Activated T-cell treated with anti-CD3 and anti-CD28 coated beads, Interleukin-2, amount 50 U/mL, for 24 hours (primary cell): Measurements from ENCODE around the gene ZNF275.
A peak's percentile ranks its signal among the peaks of the same experiment; 100 is the strongest.
"Not testable (repeated sequence)": the region's sequence is repeated elsewhere in the genome, so short reads cannot be mapped to it uniquely, and the experiment has no call there.

Experiments
- DNase-seq: peaks from one replicate; pipeline ENCODE4 v3.0.0-alpha.2; 2020
- H3K27ac Mint-ChIP-seq: 2 replicates; pipeline ENCODE4 v1.8.0; 2020; ENCODE audit warnings: mild to moderate bottlenecking, mixed read lengths
- H3K27me3 Mint-ChIP-seq: 2 replicates; pipeline ENCODE4 v1.8.0; 2020; ENCODE audit warnings: mixed read lengths
- H3K36me3 Mint-ChIP-seq: 2 replicates; pipeline ENCODE4 v1.8.0; 2020; ENCODE audit warnings: low read depth, mixed read lengths
- H3K4me1 Mint-ChIP-seq: 2 replicates; pipeline ENCODE4 v1.8.0; 2020; ENCODE audit warnings: low read depth, mixed read lengths
- H3K4me3 Mint-ChIP-seq: 2 replicates; pipeline ENCODE4 v1.8.0; 2020; ENCODE audit warnings: mild to moderate bottlenecking, moderate library complexity, mixed read lengths
- H3K9me3 Mint-ChIP-seq: 2 replicates; pipeline ENCODE4 v1.8.0; 2020; ENCODE audit warnings: mixed read lengths

The ZNF275 gene

GRCh38 chrX:153333821-153334653 lies at the start of gene ZNF275:
Gene ZNF275, plus strand, starts transcription at chrX:153334153. Its CDS starts 2,527 bp downstream, at chrX:153336680.
- H3K27ac Mint-ChIP-seq: peak within 1 kb of the TSS; percentile 86
- H3K27me3 Mint-ChIP-seq: peaks cover 26% of the 10 kb centered on the region
- peak; percentile 87 for DNase-seq
- H3K9me3 Mint-ChIP-seq: no peaks in the 10 kb centered on the region
- peak within 1 kb of the TSS; percentile 82 for H3K4me3 Mint-ChIP-seq
- peaks cover 46% of the 10 kb centered on the region for H3K4me1 Mint-ChIP-seq
- H3K36me3 Mint-ChIP-seq: peaks cover 30% of the 10 kb centered on the region

- H3K27ac Mint-ChIP-seq, H3K4me3 Mint-ChIP-seq, H3K36me3 Mint-ChIP-seq, H3K9me3 Mint-ChIP-seq, H3K27me3 Mint-ChIP-seq, DNase-seq, H3K4me1 Mint-ChIP-seq: not testable (repeated sequence)
These were observed 48.3 kb upstream of the ZNF275 start for GRCh38 chrX:153285678-153286077.

- not testable (repeated sequence) for H3K9me3 Mint-ChIP-seq, H3K4me1 Mint-ChIP-seq, DNase-seq, H3K27me3 Mint-ChIP-seq, H3K4me3 Mint-ChIP-seq, H3K36me3 Mint-ChIP-seq, H3K27ac Mint-ChIP-seq
These were observed 45.1 kb upstream of the ZNF275 start for GRCh38 chrX:153288807-153289206.

GRCh38 chrX:153293485-153294071 lies 40.4 kb upstream of the ZNF275 start:
- peaks cover 28% of the 10 kb centered on the region for H3K27me3 Mint-ChIP-seq

GRCh38 chrX:153297376-153297775 lies 36.6 kb upstream of the ZNF275 start:
- H3K36me3 Mint-ChIP-seq: no peaks in the 10 kb centered on the region
- no peak overlapping the region for H3K27ac Mint-ChIP-seq
- peaks cover 8% of the 10 kb centered on the region for H3K4me1 Mint-ChIP-seq
- no peak for DNase-seq
- H3K9me3 Mint-ChIP-seq: no peaks in the 10 kb centered on the region
- H3K27me3 Mint-ChIP-seq: peaks cover 33% of the 10 kb centered on the region
- H3K4me3 Mint-ChIP-seq: no peak overlapping the region

More at GRCh38 chrX:153293485-153294071, 40.4 kb upstream of the ZNF275 start:
- DNase-seq, H3K36me3 Mint-ChIP-seq, H3K4me3 Mint-ChIP-seq, H3K4me1 Mint-ChIP-seq, H3K9me3 Mint-ChIP-seq: not testable (repeated sequence)
- H3K27ac Mint-ChIP-seq: peak overlapping the region; percentile 63

- no peaks in the 10 kb centered on the region for H3K4me1 Mint-ChIP-seq
- H3K9me3 Mint-ChIP-seq: no peaks in the 10 kb centered on the region
- no peak overlapping the region for H3K4me3 Mint-ChIP-seq
- no peak for DNase-seq
- no peaks in the 10 kb centered on the region for H3K36me3 Mint-ChIP-seq
- peaks cover 49% of the 10 kb centered on the region for H3K27me3 Mint-ChIP-seq
- no peak overlapping the region for H3K27ac Mint-ChIP-seq
These were observed 34.1 kb upstream of the ZNF275 start for GRCh38 chrX:153299855-153300254.

GRCh38 chrX:153301746-153302145 lies 32.2 kb upstream of the ZNF275 start:
- H3K27ac Mint-ChIP-seq: no peak overlapping the region
- no peaks in the 10 kb centered on the region for H3K4me1 Mint-ChIP-seq
- no peaks in the 10 kb centered on the region for H3K9me3 Mint-ChIP-seq
- H3K36me3 Mint-ChIP-seq: no peaks in the 10 kb centered on the region
- no peak for DNase-seq
- H3K27me3 Mint-ChIP-seq: peaks cover 48% of the 10 kb centered on the region
- no peak overlapping the region for H3K4me3 Mint-ChIP-seq

GRCh38 chrX:153302796-153303195 lies 31.2 kb upstream of the ZNF275 start:
- Mint-ChIP-seq H3K4me3 (no peak overlapping the region), H3K4me1 (no peaks in the 10 kb centered on the region), H3K36me3 (no peaks in the 10 kb centered on the region), H3K27ac (no peak overlapping the region), H3K9me3 (no peaks in the 10 kb centered on the region), H3K27me3 (peaks cover 46% of the 10 kb centered on the region)
- DNase-seq: no peak

- H3K36me3 Mint-ChIP-seq: no peaks in the 10 kb centered on the region
- DNase-seq: no peak
- no peak overlapping the region for H3K4me3 Mint-ChIP-seq
- H3K4me1 Mint-ChIP-seq: no peaks in the 10 kb centered on the region
- H3K9me3 Mint-ChIP-seq: no peaks in the 10 kb centered on the region
- no peak overlapping the region for H3K27ac Mint-ChIP-seq
- H3K27me3 Mint-ChIP-seq: peaks cover 42% of the 10 kb centered on the region
These were observed 30.4 kb upstream of the ZNF275 start for GRCh38 chrX:153303276-153304262.

- no peaks in the 10 kb centered on the region for H3K9me3 Mint-ChIP-seq
- no peak overlapping the region for H3K27ac Mint-ChIP-seq
- H3K4me1 Mint-ChIP-seq: no peaks in the 10 kb centered on the region
- H3K4me3 Mint-ChIP-seq: no peak overlapping the region
- no peak for DNase-seq
- H3K36me3 Mint-ChIP-seq: no peaks in the 10 kb centered on the region
- peaks cover 47% of the 10 kb centered on the region for H3K27me3 Mint-ChIP-seq
These were observed 28.8 kb upstream of the ZNF275 start for GRCh38 chrX:153304988-153305736.

GRCh38 chrX:153305972-153306371 lies 28.0 kb upstream of the ZNF275 start:
- H3K27me3 Mint-ChIP-seq: peaks cover 52% of the 10 kb centered on the region
- H3K27ac Mint-ChIP-seq: no peak overlapping the region
- no peaks in the 10 kb centered on the region for H3K4me1 Mint-ChIP-seq
- no peak overlapping the region for H3K4me3 Mint-ChIP-seq
- H3K9me3 Mint-ChIP-seq: no peaks in the 10 kb centered on the region
- H3K36me3 Mint-ChIP-seq: no peaks in the 10 kb centered on the region
- DNase-seq: no peak

- Mint-ChIP-seq H3K9me3 (no peaks in the 10 kb centered on the region), H3K4me3 (no peak overlapping the region), H3K27me3 (peaks cover 52% of the 10 kb centered on the region), H3K27ac (no peak overlapping the region), H3K36me3 (no peaks in the 10 kb centered on the region), H3K4me1 (no peaks in the 10 kb centered on the region)
- DNase-seq: no peak
These were observed 27.3 kb upstream of the ZNF275 start for GRCh38 chrX:153306527-153307115.

- H3K4me1 Mint-ChIP-seq: no peaks in the 10 kb centered on the region
- H3K9me3 Mint-ChIP-seq: no peaks in the 10 kb centered on the region
- no peak overlapping the region for H3K27ac Mint-ChIP-seq
- H3K4me3 Mint-ChIP-seq: no peak overlapping the region
- peaks cover 49% of the 10 kb centered on the region for H3K27me3 Mint-ChIP-seq
- DNase-seq: no peak
- H3K36me3 Mint-ChIP-seq: no peaks in the 10 kb centered on the region
These were observed 26.4 kb upstream of the ZNF275 start for GRCh38 chrX:153307276-153308178.
